ENCODE results near the gene C2CD4B.

Gene C2CD4B

DNA sequence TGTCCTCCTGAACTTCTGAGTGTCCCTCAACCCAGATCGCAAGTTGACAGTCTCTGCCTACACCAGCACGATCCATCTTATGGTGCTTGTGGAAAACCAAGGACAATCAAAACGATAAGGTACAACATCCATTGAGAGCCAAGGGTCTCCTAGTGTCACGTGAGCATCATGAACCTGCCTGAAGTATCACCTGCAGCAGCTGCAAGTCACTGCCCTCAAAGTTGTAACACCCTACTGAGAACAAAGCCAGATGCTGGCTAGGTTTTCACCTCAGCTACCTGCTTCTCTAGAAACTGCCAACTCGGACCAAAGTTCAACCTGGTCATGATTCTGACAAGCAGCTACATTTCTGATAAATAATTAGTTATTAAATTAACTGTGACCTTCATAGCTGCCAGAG is 17.5 kb downstream of the C2CD4B start:
- no peak for DNase-seq

DNA sequence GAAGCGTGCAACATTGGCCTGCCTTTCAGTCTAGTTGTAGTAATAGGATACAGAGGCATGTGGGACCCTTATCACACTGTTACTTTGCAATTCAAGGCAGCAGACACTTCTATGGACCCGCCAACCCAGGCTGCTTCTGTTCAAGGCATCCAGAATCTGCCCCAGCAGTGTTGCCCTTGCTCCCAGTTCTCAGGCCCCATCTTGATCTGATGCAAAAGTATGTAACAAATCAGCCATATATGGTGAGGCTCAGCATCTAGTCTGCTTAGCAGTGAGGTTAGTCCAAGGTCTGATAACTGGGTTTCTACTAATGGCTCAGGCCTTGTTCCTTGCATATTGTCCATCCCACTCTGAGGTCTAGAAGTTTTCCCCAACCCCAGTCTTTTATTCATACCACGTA is 17.9 kb downstream of the C2CD4B start:
- no peak for DNase-seq

DNA sequence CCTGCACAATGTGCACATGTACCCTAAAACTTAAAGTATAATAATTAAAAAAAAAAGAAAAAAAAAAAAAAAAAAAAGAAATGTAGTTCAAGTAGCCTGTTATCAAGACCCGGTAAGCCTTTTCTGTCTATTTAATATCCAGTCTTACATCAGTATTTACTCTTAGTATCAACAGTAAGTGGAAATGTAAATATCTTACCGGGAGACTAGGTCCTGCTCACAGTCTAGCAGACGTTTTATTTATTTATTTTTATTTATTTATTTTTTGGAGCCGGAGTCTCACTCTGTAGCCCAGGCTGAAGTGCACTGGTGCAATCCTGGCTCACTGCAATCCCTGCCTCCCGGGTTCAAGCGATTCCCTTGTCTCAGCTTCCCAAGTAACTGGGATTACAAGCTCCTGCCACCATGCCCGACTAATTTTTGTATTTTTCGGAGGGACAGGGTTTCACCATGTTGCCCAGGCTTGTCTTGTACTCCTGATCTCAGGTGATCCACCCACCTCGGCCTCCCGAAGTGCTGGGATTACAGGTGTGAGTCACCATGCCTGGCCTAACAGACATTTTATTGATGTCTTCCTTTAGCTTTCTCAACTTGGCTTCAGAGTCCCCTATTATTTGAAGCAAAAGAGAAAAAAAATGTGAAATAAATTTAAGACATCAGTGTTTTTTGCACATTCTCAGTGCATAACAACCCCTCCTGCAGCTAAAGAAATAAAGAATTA is 19.9 kb downstream of the C2CD4B start:
- no peak for DNase-seq

DNA sequence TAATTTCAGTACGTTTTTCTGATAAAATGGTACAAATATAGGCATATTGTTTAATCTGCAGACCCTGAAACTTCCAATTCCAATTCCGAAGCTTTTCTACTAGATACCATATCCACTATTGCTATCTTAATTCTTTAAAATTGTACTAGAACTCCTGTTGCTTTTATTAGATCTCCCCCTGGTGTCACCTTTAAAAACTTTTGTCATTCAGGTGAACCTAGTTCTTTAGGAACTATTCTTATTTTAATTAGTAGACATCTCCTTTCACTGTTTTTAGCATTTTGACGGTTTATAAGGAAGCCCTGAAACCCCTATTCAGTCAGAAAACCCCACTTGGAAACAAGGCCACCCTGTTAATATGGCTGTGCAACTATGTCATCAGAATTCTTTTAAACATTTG is 22.3 kb downstream of the C2CD4B start:
- DNase-seq: no peak

DNA sequence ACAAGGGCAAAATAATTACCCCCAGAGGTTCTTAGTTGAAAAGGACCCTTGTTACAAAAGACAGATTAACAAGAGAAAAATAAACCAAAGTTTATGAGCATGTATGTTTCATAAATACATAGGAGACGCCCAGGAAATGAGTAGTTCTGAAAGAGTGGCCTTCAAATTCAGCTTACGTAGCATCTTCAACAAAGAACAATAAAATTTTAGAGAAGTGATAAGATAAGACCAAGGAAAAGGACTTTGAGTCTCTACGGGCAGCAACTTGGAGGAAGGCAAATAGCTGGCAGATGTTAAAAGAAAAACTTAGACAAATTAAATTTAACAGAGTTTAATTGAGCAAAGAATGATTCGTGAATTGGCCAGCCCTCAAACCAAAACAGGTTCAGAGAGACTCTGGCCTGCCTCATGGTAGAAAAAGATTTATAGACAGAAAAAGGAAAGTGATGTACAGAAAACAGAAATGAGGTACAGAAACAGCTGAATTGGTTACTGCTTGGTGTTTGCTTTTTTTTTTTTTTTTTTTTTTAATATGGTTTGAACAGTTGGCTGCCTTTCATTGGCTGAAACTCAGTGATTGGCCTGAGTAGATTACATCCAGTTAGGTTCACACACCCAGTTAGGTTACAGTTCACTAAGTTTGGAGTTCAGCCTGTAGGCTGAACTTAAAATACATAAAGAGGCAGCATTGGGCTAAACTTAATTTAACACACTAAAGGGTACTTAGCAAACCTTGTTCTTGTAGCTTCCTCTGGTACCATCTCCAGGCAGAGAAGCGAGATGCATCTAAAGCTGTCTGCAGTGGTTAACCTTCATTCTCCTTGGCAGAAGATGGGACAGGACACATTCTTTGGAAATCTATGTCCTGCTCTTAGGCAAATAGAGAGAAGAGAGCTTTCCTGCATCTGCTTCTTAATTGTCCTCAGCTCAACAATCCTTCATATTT is 23.2 kb downstream of the C2CD4B start:
- DNase-seq: no peak

DNA sequence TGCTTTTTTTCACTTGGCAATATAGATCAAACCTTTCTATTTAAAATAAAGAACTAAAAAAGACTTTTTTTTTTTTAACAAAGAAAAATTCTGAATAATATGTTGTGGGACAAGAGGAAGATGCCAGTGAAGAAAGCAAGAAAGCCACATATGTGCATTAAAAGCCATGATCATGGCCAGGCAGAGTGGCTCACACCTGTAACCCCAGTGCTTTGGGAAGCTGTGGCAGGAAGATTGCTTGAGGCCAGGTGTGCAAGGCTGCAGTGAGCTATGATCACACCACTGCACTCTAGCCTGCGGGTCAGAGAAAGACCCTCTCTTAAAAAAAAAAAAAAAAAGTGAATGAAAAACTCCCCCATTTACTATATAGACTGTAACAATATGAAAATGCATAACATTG is 23.9 kb downstream of the C2CD4B start:
- no peak for DNase-seq

DNA sequence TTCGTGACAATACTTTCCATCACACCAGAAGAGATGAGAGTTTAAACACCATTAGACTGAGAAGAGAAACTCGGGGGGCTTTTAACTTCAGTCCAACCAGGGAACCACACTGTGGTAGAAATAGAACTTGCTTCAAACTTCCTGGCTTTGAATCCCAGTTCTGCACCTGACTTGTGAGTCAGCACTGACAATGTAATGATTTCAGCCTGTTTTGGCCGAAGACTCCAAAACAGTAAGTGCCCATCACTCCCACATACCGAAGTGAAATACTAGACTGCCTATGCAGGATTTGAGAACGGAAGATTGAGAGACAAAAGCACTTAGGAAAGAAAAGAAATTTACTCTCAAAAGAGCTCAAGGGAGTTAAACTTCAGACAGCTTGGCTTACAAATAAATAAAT is 27.0 kb downstream of the C2CD4B start:
- no peak for DNase-seq

DNA sequence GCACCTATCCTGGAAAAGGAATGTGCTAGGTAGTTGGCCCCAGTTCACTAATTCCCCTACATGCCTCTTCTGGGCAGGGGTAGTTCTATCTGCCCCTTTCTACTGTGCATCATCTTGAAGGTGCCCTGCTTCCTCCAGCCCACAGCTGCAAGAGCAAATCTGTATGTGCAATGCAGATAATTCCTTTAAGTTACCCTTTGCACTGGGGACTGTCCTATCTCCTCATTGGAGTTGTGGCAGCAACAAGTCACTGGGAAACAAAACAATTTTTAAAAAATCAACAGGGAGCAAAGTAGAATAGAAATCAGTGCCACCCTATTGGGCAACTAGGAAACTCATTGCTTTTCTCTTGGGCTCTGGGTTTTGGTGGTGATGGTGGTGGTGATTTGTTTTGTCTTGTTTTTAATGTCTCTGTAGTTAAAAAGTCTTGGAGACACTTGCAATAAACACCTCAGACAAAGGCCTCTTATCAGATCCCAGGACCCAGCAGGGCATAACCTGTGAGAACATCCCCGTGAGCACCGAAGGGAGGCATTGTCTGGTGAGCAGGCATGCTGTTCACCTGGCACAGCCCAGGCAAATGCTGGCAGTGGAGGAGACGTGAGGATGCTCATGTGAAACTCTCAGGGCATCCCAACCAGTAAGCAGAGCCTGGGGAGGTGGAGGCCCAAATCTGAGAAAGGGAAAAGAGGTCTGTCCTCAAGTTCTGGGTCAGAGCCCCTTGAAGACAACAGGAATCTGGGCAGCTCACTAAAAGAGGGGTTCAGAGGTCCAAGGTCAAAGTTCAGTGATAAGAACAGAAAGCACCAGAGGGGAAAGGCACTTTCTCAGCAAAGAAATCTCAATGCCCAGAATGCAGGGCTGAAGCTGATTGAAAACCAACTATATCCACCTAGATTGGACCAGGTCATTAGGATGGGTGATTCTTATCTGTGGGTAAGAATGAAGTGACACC is 27.9 kb downstream of the C2CD4B start:
- no peak for DNase-seq

DNA sequence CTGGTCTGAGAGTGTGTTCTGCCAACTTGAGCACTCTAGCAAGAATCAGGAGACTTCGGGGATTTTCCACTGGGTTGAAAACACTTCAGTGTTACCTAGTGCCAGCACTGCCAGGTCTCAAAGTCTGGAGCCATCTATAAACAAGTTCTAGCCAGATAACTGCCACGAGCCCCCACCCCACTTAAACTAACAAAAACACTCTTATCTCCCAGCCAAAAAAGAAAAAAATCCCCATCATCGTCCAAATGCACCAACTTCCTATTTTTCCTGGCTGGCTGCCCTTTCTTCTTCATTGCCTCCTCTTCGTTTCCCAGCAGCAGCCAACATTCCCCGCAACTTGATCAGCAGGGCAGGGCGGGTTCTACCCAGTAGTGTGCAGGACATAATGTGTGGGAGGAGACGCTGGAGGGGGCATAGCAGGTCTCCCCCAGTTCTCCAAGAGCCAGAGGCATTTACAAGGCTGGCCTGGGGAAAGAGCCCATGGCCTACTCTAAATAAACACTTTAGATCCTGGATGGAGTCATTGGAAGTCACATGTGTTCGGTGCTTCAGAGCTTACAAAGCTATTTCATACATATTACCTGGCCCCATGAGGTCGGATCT is 29.5 kb downstream of the C2CD4B start:
- DNase-seq: no peak

DNA sequence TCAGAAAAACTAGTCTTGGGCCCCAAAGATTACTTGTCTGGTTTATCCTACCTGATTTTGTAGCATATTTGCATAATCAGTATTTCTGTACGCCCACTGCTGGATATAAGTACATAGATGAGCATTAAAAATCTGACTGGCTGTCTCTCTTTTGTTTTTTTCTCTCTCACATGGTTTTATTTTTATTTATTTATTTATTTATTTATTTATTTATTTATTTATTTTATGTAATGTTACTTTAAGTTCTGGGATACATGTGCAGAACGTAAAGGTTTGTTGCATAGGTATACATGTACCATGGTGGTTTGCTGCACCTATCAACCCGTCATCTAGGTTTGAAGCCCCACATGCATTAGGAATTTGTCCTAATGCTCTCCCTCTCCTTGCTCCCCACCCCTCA is 31.9 kb downstream of the C2CD4B start:
- no peak for DNase-seq

DNA sequence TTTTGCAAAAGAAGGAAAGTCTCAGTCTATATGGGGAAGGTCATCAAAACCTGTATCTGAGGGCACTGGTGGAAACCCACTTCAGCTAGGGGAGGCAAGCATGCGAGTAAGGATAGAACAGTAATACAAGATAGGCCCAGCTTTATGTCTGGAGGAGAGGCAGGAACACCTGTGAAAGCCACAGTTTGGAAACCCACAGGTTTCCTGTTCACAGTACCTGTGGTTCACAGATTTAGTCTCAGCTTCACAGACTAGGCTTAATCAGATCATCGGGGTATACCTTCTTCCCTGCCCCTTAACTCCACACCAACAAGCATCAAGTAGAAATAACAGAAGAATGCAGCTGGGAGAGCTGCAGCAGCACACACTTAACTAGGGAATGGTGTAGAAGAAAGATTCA is 36.2 kb downstream of the C2CD4B start:
- DNase-seq: no peak

DNA sequence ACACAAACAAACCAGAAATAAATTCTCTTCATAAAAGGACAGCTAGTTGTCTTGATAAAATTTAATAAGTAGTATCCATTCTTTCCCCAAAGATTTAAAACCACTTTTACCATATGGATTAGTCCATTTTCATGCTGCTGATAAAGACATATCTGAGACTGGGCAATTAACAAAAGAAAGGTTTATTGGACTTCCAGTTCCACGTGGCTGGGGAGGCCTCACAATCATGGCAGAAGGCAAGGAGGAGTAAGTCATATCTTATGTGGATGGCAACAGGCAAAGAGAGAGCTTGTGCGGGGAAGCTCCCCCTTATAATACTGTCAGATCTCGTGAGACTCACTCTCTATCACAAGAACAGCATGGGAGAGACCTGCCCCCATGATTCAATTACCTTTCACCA is 38.7 kb downstream of the C2CD4B start:
- DNase-seq: no peak

DNA sequence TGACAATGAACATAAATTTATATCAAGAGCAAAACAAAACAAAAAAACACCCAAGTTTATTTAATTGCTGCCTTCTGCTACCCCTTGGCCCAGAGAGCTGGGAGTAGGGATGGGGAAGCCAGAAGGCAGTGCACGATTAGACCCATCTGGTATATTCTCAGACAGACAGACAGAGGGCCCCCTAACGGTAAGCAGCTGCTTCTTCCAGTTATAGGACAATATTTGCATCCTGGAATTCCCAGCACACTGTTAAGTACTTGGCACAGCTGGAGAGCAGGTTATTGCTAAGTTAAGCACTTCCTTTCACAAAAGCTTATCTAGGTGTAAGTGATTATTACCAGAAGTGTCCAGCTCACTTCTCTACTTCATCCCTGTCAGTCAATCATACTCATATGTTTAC is 39.3 kb downstream of the C2CD4B start:
- DNase-seq: no peak

DNA sequence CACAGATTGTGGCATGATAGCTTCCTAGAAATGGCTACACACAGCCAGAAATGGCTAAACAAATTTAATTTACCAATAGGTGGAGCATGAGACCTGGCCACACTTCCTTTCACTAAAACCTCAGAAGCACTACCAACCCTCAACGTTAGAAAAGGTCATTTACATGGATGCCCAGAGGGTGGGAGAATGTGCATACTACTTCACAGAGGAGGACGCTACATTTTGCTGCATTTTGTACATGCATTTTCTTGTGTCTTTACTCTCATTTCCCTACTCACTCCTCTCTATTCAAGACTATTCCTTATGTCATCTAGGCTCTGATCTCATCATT is 40.1 kb downstream of the C2CD4B start:
- no peak for DNase-seq

DNA sequence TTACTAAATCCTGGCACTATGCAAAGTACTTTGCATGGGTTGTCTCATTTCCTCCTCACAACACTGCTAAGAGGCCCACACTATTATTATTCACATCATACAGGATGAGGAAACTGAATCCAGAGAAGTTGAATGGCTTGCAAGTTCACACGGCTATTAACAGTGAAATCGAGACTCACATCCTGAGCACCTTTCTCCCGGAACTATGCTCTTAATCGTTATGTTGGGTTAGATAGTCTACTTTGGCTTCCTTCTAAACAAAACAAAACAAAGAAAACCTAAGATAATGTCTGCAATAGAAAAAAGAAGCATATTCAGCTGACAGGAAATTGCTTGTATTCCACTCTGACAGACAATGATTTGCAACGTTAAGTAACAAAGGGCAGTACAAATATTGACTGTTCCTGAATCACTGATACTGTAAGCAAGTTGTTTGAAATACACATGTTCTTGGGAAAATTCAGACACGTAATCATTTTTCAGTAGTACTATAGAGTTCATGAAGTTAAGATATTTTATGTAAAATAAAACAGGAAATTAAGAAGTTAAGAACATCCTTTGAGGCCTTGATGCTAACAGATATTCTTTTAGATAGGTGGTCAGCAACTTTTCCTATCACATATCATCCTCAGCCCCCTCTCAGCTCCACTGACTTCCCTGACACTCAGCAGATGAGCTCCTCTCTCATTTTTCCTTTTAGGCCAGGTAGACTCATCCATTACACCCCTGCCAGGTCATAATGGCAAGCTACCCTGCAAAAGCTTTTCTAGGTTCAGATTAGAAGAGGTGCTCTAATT is 40.7 kb downstream of the C2CD4B start:
- DNase-seq: no peak

DNA sequence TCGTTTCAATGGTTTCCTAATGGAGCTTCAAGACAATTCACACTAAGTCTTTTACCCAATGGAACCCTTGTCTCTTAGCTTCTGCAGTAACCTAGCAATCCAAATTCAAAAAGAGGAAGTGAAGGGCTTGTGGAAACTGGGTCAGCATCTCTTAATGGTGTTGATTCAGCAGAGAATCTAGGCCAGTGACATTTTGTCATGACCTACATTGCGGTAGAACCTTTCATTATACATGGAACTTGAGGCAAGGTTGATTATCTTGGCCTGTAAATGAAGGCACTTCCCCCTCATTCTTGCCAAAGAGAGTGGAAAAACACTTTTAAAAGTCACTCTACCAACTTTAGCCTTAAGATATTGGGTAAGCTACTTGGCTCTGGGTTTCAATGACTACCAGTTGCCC is 42.8 kb downstream of the C2CD4B start:
- DNase-seq: no peak

DNA sequence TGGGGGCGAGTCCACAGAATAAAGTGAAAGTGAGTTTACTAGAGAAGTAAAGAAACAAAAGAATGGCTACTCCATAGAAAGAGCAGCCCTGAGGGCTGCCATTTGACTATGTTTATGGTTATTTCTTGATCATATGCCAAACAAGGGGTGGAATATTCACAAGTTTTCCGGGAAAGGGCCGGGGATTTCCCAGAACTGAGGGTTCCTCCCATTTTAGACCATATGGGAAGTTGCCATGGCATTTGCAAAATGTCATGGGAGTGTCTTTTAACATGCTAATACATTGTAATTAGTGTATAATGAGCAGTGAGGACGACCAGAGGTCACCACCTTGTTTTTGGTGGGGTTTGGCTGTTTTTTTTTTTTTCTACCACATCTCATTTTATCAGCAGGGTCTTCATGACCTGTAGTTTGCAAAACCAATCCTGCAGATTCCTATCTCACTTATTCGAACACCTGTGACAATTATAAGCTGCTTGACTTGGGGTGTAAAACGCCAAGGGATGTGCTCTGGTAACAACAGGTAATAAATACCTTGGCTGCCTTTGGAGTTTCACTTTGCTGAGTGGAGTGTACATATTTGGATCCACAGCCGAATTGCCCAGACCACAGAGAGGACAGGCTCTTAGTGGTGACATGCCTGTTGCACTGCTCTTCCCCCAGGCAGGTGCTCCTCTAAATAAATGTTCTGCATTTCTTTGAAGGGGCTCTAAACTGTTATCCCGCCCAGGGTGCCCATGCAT is 43.6 kb downstream of the C2CD4B start:
- no peak for DNase-seq

DNA sequence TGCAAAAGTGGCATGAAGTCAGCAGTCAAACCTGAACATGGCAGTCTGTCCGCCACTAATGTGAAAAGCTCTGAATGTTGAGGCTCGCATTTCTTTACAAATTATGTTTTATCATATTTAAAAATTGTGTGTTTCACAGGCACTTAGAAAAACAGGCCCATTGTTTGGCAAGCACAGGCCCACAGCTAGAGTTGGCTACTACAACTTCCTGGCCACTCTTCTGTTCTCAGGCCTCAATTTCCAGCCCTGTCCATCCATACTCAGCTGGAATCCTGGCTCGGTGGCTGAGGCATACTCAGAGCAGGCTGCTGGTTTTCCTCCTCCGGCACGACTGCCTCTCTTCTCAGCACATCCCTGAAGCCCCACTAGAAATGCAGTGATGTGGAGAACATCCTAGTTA is 44.3 kb downstream of the C2CD4B start:
- no peak for DNase-seq

DNA sequence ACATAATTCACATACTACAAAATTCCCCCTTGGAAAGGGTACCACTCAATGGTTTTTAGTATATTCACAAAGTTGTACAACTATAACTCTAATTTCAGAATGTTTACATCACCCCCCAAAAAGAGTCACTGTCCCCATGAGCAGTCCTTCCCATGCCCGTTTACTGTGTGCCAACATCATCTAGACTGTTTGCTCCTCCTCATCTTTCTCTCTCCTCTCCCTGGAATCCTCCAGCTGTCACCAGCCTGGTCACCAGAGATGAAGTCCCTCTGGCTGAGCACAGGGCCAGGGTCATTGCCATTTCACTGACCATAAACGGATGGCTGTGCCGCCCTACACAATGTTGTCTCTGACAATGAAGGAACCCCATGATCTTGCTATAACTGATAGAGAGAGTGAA is 45.2 kb downstream of the C2CD4B start:
- DNase-seq: no peak

DNA sequence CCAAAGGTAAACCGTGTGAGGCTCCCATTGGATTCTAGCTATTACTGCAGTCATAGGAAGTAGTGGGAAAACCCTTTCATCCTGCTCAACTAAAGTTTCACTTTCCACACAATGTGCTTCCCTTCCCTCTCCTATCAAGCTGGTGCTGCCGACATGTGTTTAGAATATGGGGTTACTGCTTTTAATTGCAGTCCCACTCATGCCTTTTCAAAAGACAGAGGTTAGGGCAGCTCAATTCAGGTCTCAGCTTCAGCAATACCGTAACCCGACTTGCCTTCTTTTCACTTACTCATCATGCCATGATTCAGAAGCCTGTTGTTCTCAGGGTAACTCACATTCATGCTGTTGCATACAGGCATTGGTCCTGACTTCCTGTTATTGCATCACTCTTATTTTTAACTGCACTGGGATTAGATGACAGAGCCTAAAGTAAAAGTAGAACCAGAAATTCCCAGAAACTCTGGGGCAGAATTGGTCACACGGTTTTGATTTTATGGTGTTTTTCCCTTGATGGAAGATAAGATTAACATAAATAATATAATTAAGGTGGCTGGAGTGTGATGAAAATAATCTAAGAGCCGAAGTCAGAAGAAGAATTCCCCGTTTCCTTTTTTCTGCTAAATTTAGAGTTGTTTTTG is 45.7 kb downstream of the C2CD4B start:
- no peak for DNase-seq

Data from cerebellar nuclear complex (tissue), 1 donor.